SH-SY5Y (cell line): ENCODE results near the gene NCK2.

ENCODE experiments used
- GATA2 ChIP-seq: IDR thresholded peaks from 2 replicates; pipeline ENCODE4 v1.6.1; 2011; ENCODE audit warnings: mild to moderate bottlenecking, low read depth, low read length
- GATA3 ChIP-seq: IDR thresholded peaks from 2 replicates; pipeline ENCODE4 v1.6.1; 2011; ENCODE audit warnings: low read depth, mild to moderate bottlenecking, low read length, moderate library complexity

DNA sequence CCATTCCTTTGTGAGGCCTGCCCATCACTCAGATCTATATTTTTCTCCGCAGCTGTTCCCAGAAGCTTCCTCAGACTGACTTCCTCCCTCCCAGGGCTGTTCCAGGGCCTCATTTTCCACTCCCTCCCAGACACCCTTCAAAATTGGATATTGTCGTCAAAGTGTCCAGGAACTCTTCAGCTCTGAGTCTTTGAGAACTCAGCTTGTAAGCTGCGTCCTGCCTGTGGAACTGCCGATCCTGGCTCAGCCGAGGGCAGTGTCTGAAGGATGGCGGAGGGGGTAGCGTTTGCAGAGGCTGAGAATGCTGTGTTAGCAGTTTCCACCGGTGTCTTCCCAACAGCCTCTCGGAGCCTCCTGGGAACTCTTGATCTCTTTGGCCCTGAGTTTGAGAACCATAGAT, 27.1 kb downstream of the NCK2 start:
- no peak for TF ChIP-seq GATA2
- TF ChIP-seq GATA3 = no peak
